ENCODE measurements around the gene IQSEC1. TPM values are rescaled to one million over a fixed set of nuclear protein-coding genes. Genes with fewer than 3 reads are reported as not detected.

IQSEC1 gene
- total RNA-seq, 1 experiment from 2014 or later, result 28.1 TPM

DNA sequence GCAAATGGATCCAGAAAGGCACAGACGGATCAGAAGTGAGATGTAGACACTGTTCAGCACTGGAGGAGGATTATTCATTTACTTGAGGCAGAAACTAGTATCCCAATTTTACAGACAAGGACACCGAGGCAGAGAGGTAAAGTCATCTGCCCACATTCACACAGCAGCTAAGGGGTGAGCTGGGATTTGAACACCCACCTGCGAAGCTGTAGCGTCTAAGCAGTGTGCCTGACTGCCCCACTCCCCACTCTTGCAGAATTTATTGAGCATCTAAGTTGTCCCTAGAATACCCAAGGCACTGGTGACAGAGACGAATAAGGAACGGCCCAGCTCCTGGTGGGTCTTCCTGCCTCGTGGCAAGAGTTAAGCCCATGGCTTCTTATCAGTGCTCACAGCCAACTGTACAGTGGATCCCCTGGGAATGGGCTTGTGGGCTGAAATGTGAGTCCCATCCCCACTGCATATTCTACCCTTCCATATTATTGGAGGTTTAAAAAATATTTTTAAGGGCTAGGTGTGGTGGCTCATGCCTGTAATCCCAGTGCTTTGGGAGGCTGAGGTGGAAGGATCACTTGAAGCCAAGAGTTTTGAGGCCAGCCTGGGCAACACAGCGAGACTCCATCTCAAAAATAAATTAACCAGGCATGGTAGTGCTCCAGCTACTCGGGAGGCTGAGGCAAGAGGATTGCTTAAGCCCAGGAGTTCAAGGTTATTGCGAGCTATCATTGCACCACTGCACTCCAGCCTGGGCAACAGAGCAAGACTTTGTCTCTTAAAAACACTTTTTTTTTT, 77.6 kb downstream of the IQSEC1 start:
- ChIA-PET POLR2A (interaction anchor here (1.2 to 2.1 kb wide), 2 partner anchors 9 to 10 kb away, joined by 6 to 7 read pairs; no protein-coding TSS in a partner anchor), CTCF (interaction anchor here (0.6 to 3.0 kb wide), 9 partner anchors 10 to 758 kb away, joined by 3 to 35 read pairs (median 3); no protein-coding TSS in a partner anchor), RAD21 (ENCODE audit: low non-redundant PET in 1 of 2, low total read pairs in 2 of 2, uncharacterized antibody in 2 of 2, unreplicated experiment in 2 of 2) (interaction anchor here in 1 of 2 experiments (0.6 kb wide), 1 partner anchor 423 kb away, joined by 3 read pairs; no protein-coding TSS in a partner anchor)
- H3K9me2 ChIP-seq (ENCODE audit: insufficient read depth), result no peaks in the 10 kb centered on the region
- H3K9me3 ChIP-seq (ENCODE audit: control insufficient read depth in 1 of 2, insufficient read depth in 1 of 2, low read depth in 1 of 2, low read length in 2 of 2), result no peaks in the 10 kb centered on the region
- intact Hi-C loops (cut with micrococcal nuclease), result loop anchor here (2.0 kb wide), 1 partner anchor 127 kb away; no protein-coding TSS in a partner anchor
- BruUV-seq (replicated peaks), result TSS peak; percentile 39
- no peak for TF ChIP-seq ZFX (IDR thresholded peaks at IDR 0.05)
- no peak for TF ChIP-seq CEBPB (IDR thresholded peaks at IDR 0.05; ENCODE audit: low read depth)
- TF ChIP-seq, protein P1, sequence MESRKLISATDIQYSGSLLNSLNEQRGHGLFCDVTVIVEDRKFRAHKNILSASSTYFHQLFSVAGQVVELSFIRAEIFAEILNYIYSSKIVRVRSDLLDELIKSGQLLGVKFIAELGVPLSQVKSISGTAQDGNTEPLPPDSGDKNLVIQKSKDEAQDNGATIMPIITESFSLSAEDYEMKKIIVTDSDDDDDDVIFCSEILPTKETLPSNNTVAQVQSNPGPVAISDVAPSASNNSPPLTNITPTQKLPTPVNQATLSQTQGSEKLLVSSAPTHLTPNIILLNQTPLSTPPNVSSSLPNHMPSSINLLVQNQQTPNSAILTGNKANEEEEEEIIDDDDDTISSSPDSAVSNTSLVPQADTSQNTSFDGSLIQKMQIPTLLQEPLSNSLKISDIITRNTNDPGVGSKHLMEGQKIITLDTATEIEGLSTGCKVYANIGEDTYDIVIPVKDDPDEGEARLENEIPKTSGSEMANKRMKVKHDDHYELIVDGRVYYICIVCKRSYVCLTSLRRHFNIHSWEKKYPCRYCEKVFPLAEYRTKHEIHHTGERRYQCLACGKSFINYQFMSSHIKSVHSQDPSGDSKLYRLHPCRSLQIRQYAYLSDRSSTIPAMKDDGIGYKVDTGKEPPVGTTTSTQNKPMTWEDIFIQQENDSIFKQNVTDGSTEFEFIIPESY (IDR thresholded peaks at IDR 0.05; ENCODE audit: extremely low read depth, insufficient replicate concordance, low read length), result no peak
- TF ChIP-seq SP1 (IDR thresholded peaks at IDR 0.05; ENCODE audit: low read depth), result no peak
- TF ChIP-seq MAX (IDR thresholded peaks at IDR 0.05), result no peak
- TF ChIP-seq ELF1 (IDR thresholded peaks at IDR 0.05; ENCODE audit: borderline replicate concordance, low read depth), result no peak
- no peak for TF ChIP-seq EZH2 (IDR thresholded peaks at IDR 0.05)
- no peak for TF ChIP-seq EZH2phosphoT487 (IDR thresholded peaks at IDR 0.05; ENCODE audit: borderline replicate concordance)
- TF ChIP-seq TCF7L2 (IDR thresholded peaks at IDR 0.05; ENCODE audit: borderline replicate concordance, extremely low read depth, insufficient read depth, insufficient read length), result no peak
- TF ChIP-seq, protein P2, sequence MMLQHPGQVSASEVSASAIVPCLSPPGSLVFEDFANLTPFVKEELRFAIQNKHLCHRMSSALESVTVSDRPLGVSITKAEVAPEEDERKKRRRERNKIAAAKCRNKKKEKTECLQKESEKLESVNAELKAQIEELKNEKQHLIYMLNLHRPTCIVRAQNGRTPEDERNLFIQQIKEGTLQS (IDR thresholded peaks at IDR 0.05), result no peak
- no peak for TF ChIP-seq CBX3 (IDR thresholded peaks at IDR 0.05; ENCODE audit: low read depth)
- no peak for TF ChIP-seq SIN3A (IDR thresholded peaks at IDR 0.05; ENCODE audit: low read depth)
- no peak for TF ChIP-seq SRF (IDR thresholded peaks at IDR 0.05; ENCODE audit: low read depth)
- TF ChIP-seq RAD21 (IDR thresholded peaks at IDR 0.05; ENCODE audit: low read depth), result no peak
- no peak for TF ChIP-seq POLR2AphosphoS5 (IDR thresholded peaks at IDR 0.05; ENCODE audit: low read depth, low read length)
- TF ChIP-seq JUND (IDR thresholded peaks at IDR 0.05), result no peak
- TF ChIP-seq EGR1 (IDR thresholded peaks at IDR 0.05; ENCODE audit: low read depth), result no peak
- no peak for DNase-seq (ENCODE audit: low read depth, low spot score)
- ATAC-seq, result no peak
- H3K4me3 ChIP-seq (replicated peaks in 1 of 2; ENCODE audit: low read depth in 1 of 2, low read length in 2 of 2), result peak overlapping the region; percentile 83 to 94
- peaks cover 19 to 45% of the 10 kb centered on the region in 2 experiments for H3K4me1 ChIP-seq (ENCODE audit: control insufficient read depth in 1 of 2, insufficient read depth in 2 of 2, low read length in 2 of 2)
- no peaks in the 10 kb centered on the region for H3K36me3 ChIP-seq (ENCODE audit: control insufficient read depth in 1 of 2, insufficient read depth in 2 of 2, low read length in 2 of 2)
- peak overlapping the region; percentile 73 for H3K27ac ChIP-seq (ENCODE audit: low read depth, low read length)
- H3K79me2 ChIP-seq (ENCODE audit: insufficient read depth, low read length), result no peaks in the 10 kb centered on the region
- no peaks in the 10 kb centered on the region for H3K27me3 ChIP-seq (ENCODE audit: insufficient read depth, low read length)
- H2AFZ ChIP-seq (ENCODE audit: low read depth, low read length, poor library complexity, severe bottlenecking), result peak overlapping the region; percentile 73
- H3K9ac ChIP-seq (ENCODE audit: low read length), result peak overlapping the region; percentile 79
- no peaks in the 10 kb centered on the region for H4K20me1 ChIP-seq (ENCODE audit: insufficient read depth)
- peak overlapping the region; percentile 100 for H3K4me2 ChIP-seq (ENCODE audit: low read length)
